SU-DHL-6 (cell line): ENCODE results near the gene ZBTB38.

Experiments
- H2AFZ ChIP-seq: fragments of 200-600 bp; sonication (generic); 2 replicates; pipeline ENCODE4 v1.6.1; 2014; ENCODE audit warnings: low read depth, mild to moderate bottlenecking, moderate library complexity, mixed read lengths, antibody characterized with exemption, low read length; ENCODE audit not compliant: severe bottlenecking
- H3F3A ChIP-seq: fragments of 200-600 bp; shearing (Covaris generic); 2 replicates; pipeline ENCODE4 v1.6.0; 2016; ENCODE audit warnings: antibody characterized with exemption, mild to moderate bottlenecking; ENCODE audit not compliant: insufficient read depth
- H3K27ac ChIP-seq: fragments of 200-600 bp; sonication (generic); 2 replicates; pipeline ENCODE4 v1.5.1; 2016; ENCODE audit warnings: low read depth, mild to moderate bottlenecking, low read length, moderate library complexity, mixed read lengths
- H3K27me3 ChIP-seq: fragments of 200-600 bp; sonication (generic), shearing (Covaris generic); 2 replicates; pipeline ENCODE4 v1.6.0; 2014; ENCODE audit warnings: mild to moderate bottlenecking, low read length
- H3K36me3 ChIP-seq: fragments of 200-600 bp; sonication (generic); 2 replicates; pipeline ENCODE4 v1.6.1; 2014; ENCODE audit warnings: mild to moderate bottlenecking, low read length, mixed read lengths
- H3K4me2 ChIP-seq: fragments of 300-600, 200-600 bp; shearing (Covaris generic), sonication (generic); 2 replicates; pipeline ENCODE4 v1.6.0; 2014; ENCODE audit warnings: low read length, low read depth, mild to moderate bottlenecking; ENCODE audit not compliant: poor library complexity, severe bottlenecking
- H3K4me3 ChIP-seq: fragments of 200-600 bp; sonication (generic); 2 replicates; pipeline ENCODE4 v1.5.1; 2014; ENCODE audit warnings: antibody characterized with exemption, low read length, mild to moderate bottlenecking, mixed read lengths; ENCODE audit not compliant: insufficient read depth, poor library complexity, severe bottlenecking
- H3K79me2 ChIP-seq: fragments of 200-600 bp; sonication (generic); 2 replicates; pipeline ENCODE4 v1.6.1; 2014; ENCODE audit warnings: mild to moderate bottlenecking, low read length, moderate library complexity; ENCODE audit not compliant: insufficient read depth
- H3K9ac ChIP-seq: fragments of 200-600 bp; sonication (generic); 2 replicates; pipeline ENCODE4 v1.7.0; 2014; ENCODE audit warnings: mild to moderate bottlenecking, low read length
- H3K9me2 ChIP-seq: fragments of 200-600 bp; sonication (generic); replicated peaks from 2 replicates; pipeline ENCODE4 v1.6.1; 2014; ENCODE audit warnings: low read length; ENCODE audit not compliant: insufficient read depth
- H3K9me3 ChIP-seq: fragments of 200-600 bp; sonication (generic); 2 replicates; pipeline ENCODE4 v1.6.1; 2014; ENCODE audit warnings: low read length, mixed read lengths; ENCODE audit not compliant: insufficient read depth
- H4K20me1 ChIP-seq: fragments of 200-600 bp; sonication (generic); 2 replicates; pipeline ENCODE4 v1.6.1; 2014; ENCODE audit warnings: low read depth, mild to moderate bottlenecking, antibody characterized with exemption, low read length, moderate library complexity, mixed read lengths
- CTCF ChIP-seq: fragments of 200-600 bp; sonication (generic); IDR thresholded peaks from one replicate; pipeline ENCODE4 v1.5.1; 2017; ENCODE audit warnings: antibody characterized with exemption, mild to moderate bottlenecking, low read length, moderate library complexity; ENCODE audit not compliant: insufficient read depth, poor library complexity, severe bottlenecking
- EZH2phosphoT487 ChIP-seq: fragments of 200-600 bp; sonication (generic), shearing (Covaris generic); conservative IDR thresholded peaks from 2 replicates; pipeline ENCODE4 v1.6.1; 2018; ENCODE audit warnings: mild to moderate bottlenecking, antibody characterized with exemption, low read length, moderate library complexity, mixed read lengths

The ZBTB38 gene

GRCh38 chr3:141334627-141335250, 33.6 kb upstream of the ZBTB38 start:
- H3K4me3 ChIP-seq: no peak overlapping the region
- H3K9me3 ChIP-seq: no peaks in the 10 kb centered on the region
- H2AFZ ChIP-seq: no peak overlapping the region
- no peaks in the 10 kb centered on the region for H3K9me2 ChIP-seq
- H3F3A ChIP-seq: no peaks in the 10 kb centered on the region
- no peak overlapping the region for H3K27ac ChIP-seq
- H3K9ac ChIP-seq: no peak overlapping the region
- H3K36me3 ChIP-seq: no peaks in the 10 kb centered on the region
- H4K20me1 ChIP-seq: no peaks in the 10 kb centered on the region
- no peak overlapping the region for H3K4me2 ChIP-seq
- no peak for TF ChIP-seq CTCF
- TF ChIP-seq EZH2phosphoT487: no peak
- no peaks in the 10 kb centered on the region for H3K27me3 ChIP-seq
- no peaks in the 10 kb centered on the region for H3K79me2 ChIP-seq

- Histone ChIP-seq H3K9me2 (no peaks in the 10 kb centered on the region), H3K36me3 (no peaks in the 10 kb centered on the region), H3K79me2 (no peaks in the 10 kb centered on the region), H3F3A (no peaks in the 10 kb centered on the region), H3K27ac (no peak overlapping the region), H2AFZ (no peak overlapping the region), H3K9ac (no peak overlapping the region), H3K9me3 (no peaks in the 10 kb centered on the region), H3K4me3 (no peak overlapping the region), H3K27me3 (no peaks in the 10 kb centered on the region), H3K4me2 (no peak overlapping the region), H4K20me1 (no peaks in the 10 kb centered on the region)
- TF ChIP-seq CTCF (no peak), EZH2phosphoT487 (no peak)
Observed at GRCh38 chr3:141335531-141336061, 32.7 kb upstream of the ZBTB38 start.

GRCh38 chr3:141336672-141337522, 31.4 kb upstream of the ZBTB38 start:
- TF ChIP-seq EZH2phosphoT487 (no peak), CTCF (no peak)

More at GRCh38 chr3:141336672-141337522, 31.4 kb upstream of the ZBTB38 start:
- Histone ChIP-seq H3F3A (no peaks in the 10 kb centered on the region), H3K4me3 (no peak overlapping the region), H3K27ac (no peak overlapping the region), H3K9ac (no peak overlapping the region), H3K9me2 (no peaks in the 10 kb centered on the region), H4K20me1 (no peaks in the 10 kb centered on the region), H2AFZ (peak overlapping the region; percentile 44), H3K4me2 (peak overlapping the region; percentile 4), H3K79me2 (no peaks in the 10 kb centered on the region), H3K36me3 (no peaks in the 10 kb centered on the region), H3K9me3 (no peaks in the 10 kb centered on the region), H3K27me3 (no peaks in the 10 kb centered on the region)
